Breast epithelium (tissue), 3 donors: ENCODE results near the gene WDR91.

Experiments used
- POLR2A ChIP-seq: fragments of 450-650 bp; IDR thresholded peaks from one replicate; pipeline ENCODE4 v1.6.1; 2016; ENCODE audit warnings: antibody characterized with exemption, mild to moderate bottlenecking, moderate library complexity
- TF ChIP-seq, protein P1 (sequence below), 3 donors: fragments of 450-650 bp; IDR thresholded peaks; one replicate each; pipeline ENCODE4 v1.5.1; 2016 to 2017; ENCODE audit warnings: antibody characterized with exemption in 3 of 3, mild to moderate bottlenecking in 3 of 3, moderate library complexity in 3 of 3

DNA sequence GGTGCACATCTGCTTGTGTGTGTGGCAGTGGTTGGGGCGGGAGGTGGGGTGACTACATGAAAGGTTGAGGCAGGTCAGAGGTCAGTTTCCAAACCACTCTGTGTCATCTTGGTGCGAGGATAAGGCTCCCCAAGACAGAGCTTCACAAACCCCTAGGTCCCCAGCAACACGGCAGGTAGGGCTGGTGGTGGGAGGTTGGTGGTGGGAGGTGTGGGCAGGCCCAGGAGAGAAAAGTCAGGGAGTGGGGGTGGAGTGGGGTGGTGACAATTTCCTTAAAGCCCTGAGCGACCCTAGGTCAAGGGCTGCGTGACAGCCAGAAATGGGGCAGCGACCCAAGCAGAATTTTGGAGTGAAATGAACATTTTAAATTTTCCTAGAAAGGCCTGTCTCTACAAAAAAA lies 20.8 kb upstream of the WDR91 start:
- TF ChIP-seq, protein P1, sequence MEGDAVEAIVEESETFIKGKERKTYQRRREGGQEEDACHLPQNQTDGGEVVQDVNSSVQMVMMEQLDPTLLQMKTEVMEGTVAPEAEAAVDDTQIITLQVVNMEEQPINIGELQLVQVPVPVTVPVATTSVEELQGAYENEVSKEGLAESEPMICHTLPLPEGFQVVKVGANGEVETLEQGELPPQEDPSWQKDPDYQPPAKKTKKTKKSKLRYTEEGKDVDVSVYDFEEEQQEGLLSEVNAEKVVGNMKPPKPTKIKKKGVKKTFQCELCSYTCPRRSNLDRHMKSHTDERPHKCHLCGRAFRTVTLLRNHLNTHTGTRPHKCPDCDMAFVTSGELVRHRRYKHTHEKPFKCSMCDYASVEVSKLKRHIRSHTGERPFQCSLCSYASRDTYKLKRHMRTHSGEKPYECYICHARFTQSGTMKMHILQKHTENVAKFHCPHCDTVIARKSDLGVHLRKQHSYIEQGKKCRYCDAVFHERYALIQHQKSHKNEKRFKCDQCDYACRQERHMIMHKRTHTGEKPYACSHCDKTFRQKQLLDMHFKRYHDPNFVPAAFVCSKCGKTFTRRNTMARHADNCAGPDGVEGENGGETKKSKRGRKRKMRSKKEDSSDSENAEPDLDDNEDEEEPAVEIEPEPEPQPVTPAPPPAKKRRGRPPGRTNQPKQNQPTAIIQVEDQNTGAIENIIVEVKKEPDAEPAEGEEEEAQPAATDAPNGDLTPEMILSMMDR (IDR thresholded peaks at IDR 0.05): no peak
- TF ChIP-seq POLR2A: no peak
